Stomach smooth muscle (tissue), 2 donors: ENCODE results near the gene SBK3.

ENCODE experiments used
- H3K27ac ChIP-seq: one replicate; pipeline ENCODE4 v1.7.0; 2013; ENCODE audit warnings: mild to moderate bottlenecking, low read length, inconsistent platforms
- H3K27me3 ChIP-seq, 2 donors: one replicate each; pipeline ENCODE4 v1.7.0; 2013; ENCODE audit warnings: low read length in 2 of 2; ENCODE audit not compliant: insufficient read depth in 2 of 2, control insufficient read depth in 1 of 2
- H3K36me3 ChIP-seq, 2 donors: one replicate each; pipeline ENCODE4 v1.7.0; 2013; ENCODE audit warnings: low read length in 2 of 2; ENCODE audit not compliant: control insufficient read depth in 2 of 2, insufficient read depth in 2 of 2
- H3K4me1 ChIP-seq: one replicate; pipeline ENCODE4 v1.7.0; 2013; ENCODE audit warnings: low read length; ENCODE audit not compliant: control insufficient read depth, insufficient read depth
- H3K4me3 ChIP-seq, 2 donors: one replicate each; pipeline ENCODE4 v1.7.0; 2013; ENCODE audit warnings: low read length in 2 of 2
- H3K9ac ChIP-seq, 2 donors: one replicate each; pipeline ENCODE4 v1.7.0; 2013; ENCODE audit warnings: low read length in 2 of 2, mild to moderate bottlenecking in 1 of 2
- H3K9me3 ChIP-seq, 2 donors: one replicate each; pipeline ENCODE4 v1.7.0; 2013; ENCODE audit warnings: low read length in 2 of 2; ENCODE audit not compliant: control insufficient read depth in 2 of 2
- donor health status: healthy.
- donor health status: Pancreatic carcinoma.

SBK3 gene

DNA sequence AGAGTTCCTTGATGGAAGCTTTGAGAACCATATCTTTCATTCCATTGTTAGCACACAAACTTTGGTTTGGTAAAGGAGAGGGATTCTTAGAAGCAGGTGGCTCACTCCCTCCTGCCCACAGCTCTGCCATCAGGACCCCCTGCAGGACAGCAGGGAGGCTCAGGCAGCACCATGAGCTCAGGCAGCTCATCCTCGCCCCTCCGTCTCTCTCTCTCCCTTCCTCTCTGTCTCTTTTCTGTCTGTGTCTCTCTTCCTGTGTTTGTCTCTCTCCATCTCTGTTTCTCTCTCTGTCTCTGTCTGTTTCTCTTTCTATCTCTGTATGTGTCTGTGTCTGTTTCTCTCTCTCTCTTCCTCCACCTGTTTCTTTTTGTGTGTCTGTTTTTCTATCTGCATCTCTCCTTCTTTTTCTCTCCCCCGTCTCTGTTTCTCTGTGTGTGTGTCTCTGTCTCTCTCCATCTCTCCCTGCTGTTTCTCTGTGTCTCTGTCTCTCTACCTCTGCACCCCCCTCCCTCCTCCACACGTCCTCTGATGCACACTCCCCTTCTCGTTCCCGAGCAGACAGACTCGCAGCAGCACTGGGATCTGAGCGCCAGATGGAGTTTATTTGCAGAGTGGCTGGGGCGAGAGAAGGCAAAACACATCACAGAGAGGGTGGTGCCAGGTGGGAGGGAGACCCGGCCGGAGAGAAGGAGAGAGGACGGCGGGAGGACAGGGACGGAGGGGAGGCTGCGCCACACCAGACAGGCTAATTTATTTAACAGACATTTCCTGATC lies 17.1 kb downstream of the SBK3 start:
- peaks cover 4 to 22% of the 10 kb centered on the region in 2 donors for H3K27me3 ChIP-seq
- no peaks in the 10 kb centered on the region for H3K9me3 ChIP-seq
- no peak overlapping the region for H3K4me3 ChIP-seq
- peaks cover 8% of the 10 kb centered on the region for H3K4me1 ChIP-seq
- H3K27ac ChIP-seq: no peak overlapping the region
- H3K9ac ChIP-seq: no peak overlapping the region
- no peaks in the 10 kb centered on the region for H3K36me3 ChIP-seq

DNA sequence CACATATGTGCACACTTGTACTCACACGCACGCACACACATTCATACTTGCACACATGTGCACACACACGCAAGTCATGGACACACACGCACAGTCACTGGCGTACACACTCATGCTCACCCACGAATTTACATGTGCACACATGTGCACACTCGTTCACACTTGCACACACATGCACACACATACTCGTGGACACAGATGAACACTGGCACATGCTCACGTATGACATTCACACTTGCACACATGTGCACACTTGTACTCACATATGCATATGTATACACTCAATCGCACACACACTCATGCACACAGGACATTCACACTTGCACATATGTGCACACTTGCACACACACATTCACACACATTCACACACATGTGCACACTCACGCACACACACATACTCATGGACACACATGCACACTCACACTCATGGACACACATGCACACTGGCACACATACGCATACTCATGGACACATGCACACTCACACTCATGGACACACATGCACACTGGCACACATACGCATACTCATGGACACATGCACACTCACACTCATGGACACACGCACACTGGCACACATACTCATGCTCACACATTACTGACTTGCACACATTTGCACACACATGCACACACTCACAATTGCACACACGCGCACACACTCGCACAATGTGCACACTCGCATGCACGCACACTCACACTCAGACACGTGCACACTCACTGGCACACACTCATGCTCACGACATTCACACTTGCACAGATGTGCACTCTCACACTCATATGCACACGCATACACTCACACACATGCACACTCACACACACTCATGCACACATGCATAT lies 17.9 kb downstream of the SBK3 start:
- Histone ChIP-seq H3K36me3 (no peaks in the 10 kb centered on the region), H3K9ac (no peak overlapping the region), H3K4me1 (peaks cover 8% of the 10 kb centered on the region), H3K9me3 (no peaks in the 10 kb centered on the region), H3K27me3 (peaks cover 4 to 22% of the 10 kb centered on the region in 2 donors), H3K27ac (no peak overlapping the region), H3K4me3 (no peak overlapping the region)

DNA sequence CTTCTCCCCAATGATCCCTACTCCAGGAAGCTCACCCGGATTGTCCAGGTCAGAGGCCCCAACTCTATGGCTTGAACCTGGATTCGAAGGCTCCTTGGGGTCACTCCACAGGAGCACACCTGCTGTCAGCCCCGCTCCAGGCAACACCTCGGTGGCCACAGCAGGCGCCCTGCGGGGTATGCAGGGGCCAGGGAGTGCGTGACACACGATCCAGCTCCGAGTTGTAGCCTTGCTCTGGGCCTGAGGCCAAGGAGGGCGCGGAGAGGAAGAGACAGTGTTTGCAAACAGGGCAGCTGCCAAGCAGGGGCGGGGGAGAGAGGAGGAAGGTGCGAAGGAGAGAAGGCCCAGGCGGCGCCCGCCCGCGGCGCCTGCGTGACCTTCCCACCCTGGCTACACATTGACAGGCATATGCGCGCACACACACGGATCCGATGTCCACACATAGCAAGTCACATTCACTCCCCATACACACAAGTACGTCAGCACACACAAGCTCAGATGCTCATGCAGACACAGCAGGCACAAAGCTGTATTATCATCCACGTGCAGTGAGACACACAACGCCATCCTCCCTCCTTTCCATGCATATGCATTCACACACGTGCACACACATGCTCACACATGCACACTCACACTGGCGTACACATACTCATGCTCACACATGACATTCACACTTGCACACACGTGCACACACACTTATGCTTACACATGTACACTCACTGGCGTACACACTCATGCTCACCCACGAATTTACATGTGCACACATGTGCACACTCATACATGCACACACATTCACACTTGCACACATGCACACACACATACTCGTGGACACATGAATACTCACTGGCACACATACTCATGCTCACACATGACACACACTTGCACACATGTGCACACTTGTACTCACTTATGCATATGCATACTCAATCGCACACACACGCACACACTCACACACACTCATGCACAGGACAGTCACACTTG lies 18.8 kb downstream of the SBK3 start:
- Histone ChIP-seq H3K36me3 (no peaks in the 10 kb centered on the region), H3K4me3 (peak overlapping the region in 1 of 2 donors; percentile 40), H3K9ac (no peak overlapping the region)

DNA sequence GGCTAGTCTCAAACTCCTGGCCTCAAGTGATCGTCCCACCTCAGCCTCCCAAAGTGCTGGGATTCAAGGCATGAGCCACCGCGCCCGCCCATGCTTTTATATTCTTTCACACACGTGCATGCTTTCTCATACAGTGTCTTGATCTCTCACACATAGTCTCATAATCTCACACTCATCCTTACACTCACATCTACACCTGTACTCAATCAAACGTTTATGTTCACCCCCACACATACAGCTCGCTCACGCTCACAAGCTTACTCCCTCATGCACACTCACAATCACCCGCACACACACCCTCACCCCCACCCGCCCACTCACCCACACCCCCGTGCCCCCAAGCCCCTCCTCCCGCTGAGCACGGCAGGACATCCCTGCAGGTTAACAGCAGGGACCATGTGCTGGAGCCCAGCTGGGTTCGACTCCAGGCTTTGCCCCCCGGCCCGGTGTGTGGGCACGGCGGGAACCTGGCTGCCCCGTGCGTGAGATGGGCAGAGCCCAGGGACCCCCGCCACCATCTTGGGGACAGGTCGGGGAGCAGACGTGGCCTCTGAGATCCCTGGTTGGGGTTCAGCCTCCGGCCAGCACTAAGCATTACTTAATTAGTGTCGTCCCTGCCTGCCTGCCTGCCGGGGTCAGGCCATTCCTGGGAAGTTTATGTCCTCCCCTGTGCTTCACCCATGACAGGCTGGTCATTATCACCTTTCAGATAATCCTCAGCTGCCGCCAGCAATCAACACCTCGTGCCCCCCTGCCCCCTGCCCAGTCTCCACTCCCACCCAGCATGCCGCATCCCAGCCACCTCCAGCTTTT lies 19.8 kb downstream of the SBK3 start:
- Histone ChIP-seq H3K27ac (no peak overlapping the region), H3K9ac (no peak overlapping the region), H3K4me3 (no peak overlapping the region), H3K27me3 (peaks cover 4 to 19% of the 10 kb centered on the region in 2 donors), H3K4me1 (peaks cover 8% of the 10 kb centered on the region), H3K9me3 (no peaks in the 10 kb centered on the region), H3K36me3 (no peaks in the 10 kb centered on the region)

More for the DNA sequence above, 18.8 kb downstream of the SBK3 start:
- no peak overlapping the region for H3K27ac ChIP-seq
- H3K27me3 ChIP-seq: peaks cover 4 to 22% of the 10 kb centered on the region in 2 donors
- H3K4me1 ChIP-seq: peaks cover 8% of the 10 kb centered on the region
- H3K9me3 ChIP-seq: no peaks in the 10 kb centered on the region

DNA sequence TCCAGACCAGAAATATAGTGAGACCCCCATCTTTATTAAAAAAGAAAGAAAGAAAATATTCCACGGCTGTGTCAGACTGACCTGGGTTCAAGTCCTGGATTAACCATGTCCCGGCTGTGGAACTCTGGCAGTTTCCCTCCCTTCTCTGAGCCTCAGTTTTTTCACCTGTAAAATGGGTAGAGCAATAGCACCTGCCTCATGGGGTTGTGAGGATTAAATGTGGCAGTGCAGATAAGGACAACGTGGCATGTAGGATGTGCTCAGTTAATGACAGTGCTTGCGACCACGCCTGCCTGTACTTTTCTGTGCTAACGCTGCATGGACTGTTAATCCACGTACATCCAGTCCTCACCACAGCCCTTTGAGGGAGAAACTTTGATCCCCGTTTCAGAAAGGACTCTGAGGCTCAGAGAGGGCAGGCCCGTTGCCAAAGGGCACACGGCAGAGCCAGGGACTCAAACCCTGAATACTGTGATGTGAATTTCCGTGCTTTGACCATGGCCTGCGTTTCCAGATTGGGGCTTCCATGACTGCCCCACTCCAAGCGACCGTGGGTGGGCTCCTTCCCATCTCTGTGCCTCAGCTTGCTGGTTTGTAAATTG lies 24.6 kb downstream of the SBK3 start:
- no peaks in the 10 kb centered on the region for H3K9me3 ChIP-seq
- no peak overlapping the region for H3K27ac ChIP-seq

DNA sequence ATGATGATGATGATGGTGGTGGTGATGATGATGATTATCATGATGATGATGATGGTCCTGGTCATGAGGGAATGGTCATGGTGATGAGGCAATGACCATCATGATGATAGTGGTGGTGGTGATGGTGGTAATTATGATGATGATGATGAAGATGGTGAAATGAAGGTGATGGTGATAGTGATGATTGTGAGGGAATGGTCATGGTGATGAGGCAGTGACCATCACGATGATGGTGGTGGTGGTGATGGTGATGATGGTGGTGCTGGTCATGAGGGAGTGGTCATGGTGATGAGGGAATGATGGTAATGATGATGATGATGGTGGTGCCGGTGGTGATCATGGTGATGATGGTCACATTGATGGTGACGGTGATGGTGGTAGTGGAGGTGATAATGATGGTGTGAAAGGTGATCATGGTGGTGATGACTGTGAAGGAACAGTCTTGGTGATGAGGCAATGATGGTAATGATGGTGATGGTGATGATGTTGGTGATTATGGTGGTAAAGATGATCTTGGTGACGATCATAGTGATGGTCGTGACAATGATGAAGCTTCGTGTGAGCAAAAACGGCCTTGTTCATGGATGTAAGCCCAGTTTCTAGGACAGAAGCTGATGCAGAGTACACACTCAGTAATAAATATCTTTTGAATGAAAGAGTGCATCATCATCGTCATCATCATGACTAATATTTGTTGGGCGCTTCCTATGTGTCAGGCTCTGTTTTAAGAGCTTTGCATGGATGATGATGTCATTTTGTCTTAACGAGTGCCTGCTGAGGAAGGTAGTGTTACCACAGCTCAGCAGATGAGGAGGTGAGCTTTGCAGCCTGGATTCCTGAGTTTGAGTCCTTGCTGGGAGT lies 25.7 kb downstream of the SBK3 start:
- no peak overlapping the region for H3K27ac ChIP-seq
- peaks cover 2 to 6% of the 10 kb centered on the region in 2 donors for H3K36me3 ChIP-seq
- peaks cover 5% of the 10 kb centered on the region for H3K4me1 ChIP-seq
- no peak overlapping the region for H3K4me3 ChIP-seq
- H3K9ac ChIP-seq: no peak overlapping the region
- H3K27me3 ChIP-seq: no peaks in the 10 kb centered on the region
- no peaks in the 10 kb centered on the region for H3K9me3 ChIP-seq

More for the DNA sequence above, 24.6 kb downstream of the SBK3 start:
- no peaks in the 10 kb centered on the region for H3K27me3 ChIP-seq
- H3K4me1 ChIP-seq: peaks cover 5% of the 10 kb centered on the region
- peaks cover 0 to 2% of the 10 kb centered on the region in 2 donors for H3K36me3 ChIP-seq
- no peak overlapping the region for H3K9ac ChIP-seq
- no peak overlapping the region for H3K4me3 ChIP-seq

DNA sequence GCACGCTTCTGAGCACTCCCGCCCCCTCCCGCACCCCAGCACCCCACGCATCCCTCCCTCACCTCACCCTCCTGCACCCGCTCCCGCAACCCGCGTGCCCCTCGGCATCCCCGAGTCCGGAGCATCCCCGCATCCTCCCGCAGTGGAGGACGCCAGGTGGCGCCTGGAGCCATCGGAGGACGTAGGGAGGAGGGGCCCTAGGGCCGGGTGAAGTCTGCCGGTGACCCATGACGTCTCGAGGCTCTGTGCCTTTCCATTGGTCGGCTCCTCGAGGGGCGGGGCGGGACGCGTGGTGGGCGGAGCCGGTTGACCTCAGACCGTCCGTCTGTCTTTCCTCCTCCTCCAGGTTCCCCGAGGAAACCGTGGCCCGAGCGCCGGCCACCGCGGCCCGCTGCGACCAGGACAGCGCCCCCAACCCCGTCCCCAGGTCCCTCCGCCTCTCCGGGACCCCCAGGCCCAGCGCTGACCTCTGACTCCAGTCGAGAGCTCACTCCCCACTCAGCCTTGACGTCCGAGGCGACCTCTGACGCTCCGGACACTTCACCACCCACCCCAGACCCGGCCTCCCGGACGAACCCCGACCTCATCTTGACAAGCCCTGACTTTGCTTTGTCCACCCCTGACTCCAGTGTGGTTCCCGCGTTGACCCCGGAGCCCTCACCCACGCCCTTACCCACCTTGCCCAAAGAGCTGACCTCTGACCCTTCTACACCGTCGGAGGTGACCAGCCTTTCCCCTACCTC lies 28.3 kb downstream of the SBK3 start:
- H3K36me3 ChIP-seq: peaks cover 8 to 19% of the 10 kb centered on the region in 2 donors
- H3K9me3 ChIP-seq: no peaks in the 10 kb centered on the region
- peak overlapping the region; percentile 79 for H3K27ac ChIP-seq
- peak overlapping the region; percentile 59 to 72 for H3K4me3 ChIP-seq
- peak overlapping the region; percentile 64 to 76 for H3K9ac ChIP-seq
- no peaks in the 10 kb centered on the region for H3K27me3 ChIP-seq
- H3K4me1 ChIP-seq: peaks cover 5% of the 10 kb centered on the region

DNA sequence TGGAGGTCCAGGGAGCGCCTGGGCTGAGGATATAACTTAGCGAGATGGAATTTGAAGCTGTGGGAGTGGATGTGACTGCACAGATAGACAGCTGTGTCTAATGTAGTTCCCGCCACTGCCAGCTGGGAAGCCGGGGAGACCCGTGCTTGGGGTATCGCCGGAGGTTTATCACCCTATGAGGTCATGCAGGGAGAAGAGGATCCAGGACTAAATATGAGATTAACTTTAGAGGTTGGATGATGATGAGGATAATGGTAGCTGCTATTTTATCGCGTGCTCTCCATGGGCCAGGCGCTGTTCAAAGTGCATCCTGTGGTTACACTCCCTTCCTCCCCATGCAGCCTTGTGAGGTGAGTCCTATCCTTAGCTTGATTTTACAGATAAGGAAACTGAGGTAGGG lies 37.2 kb downstream of the SBK3 start:
- Histone ChIP-seq H3K9ac (no peak overlapping the region), H3K27ac (no peak overlapping the region), H3K36me3 (peaks cover 3 to 7% of the 10 kb centered on the region in 2 donors), H3K9me3 (no peaks in the 10 kb centered on the region), H3K4me1 (peaks cover 10% of the 10 kb centered on the region), H3K27me3 (no peaks in the 10 kb centered on the region), H3K4me3 (no peak overlapping the region)
